H1 (cell line): ENCODE data around the gene NMT2. TPM values are rescaled to one million over a fixed set of nuclear protein-coding genes. Genes with fewer than 3 reads are reported as not detected.

ENCODE experiments used
- CTCF ChIA-PET: fragments of 300-600 bp; sonication (Branson Sonifier 250); formaldehyde crosslinking; loops from one replicate; lab custom pipeline; 2021; ENCODE audit not compliant: partially characterized antibody; lab: Charles Lee
- POLR2A ChIA-PET: fragments of 300-600 bp; sonication (Branson Sonifier 250); formaldehyde crosslinking; loops from one replicate; lab custom pipeline; 2021; ENCODE audit warnings: inconsistent platforms; ENCODE audit not compliant: partially characterized antibody; lab: Charles Lee
- DNase-seq, 2 experiments: peaks; one replicate each; pipeline versions ENCODE4 v3.0.0 to v3.0.0-alpha.2; 2010 to 2022; ENCODE audit warnings: low spot score in 2 of 2, low read depth in 1 of 2, mixed read lengths in 1 of 2
- FAIRE-seq: peaks from 2 replicates; lab custom pipeline; 2011; peaks lifted over from hg19 to GRCh38; lab: Jason Lieb, UNC
- H2AFZ ChIP-seq: 2 replicates; pipeline ENCODE4 v1.8.1; 2012; ENCODE audit warnings: low read length, inconsistent platforms
- H2AK5ac ChIP-seq: 2 replicates; pipeline ENCODE4 v1.6.1; 2013; ENCODE audit warnings: low read depth, low read length
- H2BK120ac ChIP-seq: replicated peaks from 2 replicates; pipeline ENCODE3; 2013; ENCODE audit warnings: low read depth, low read length, inconsistent platforms
- H2BK12ac ChIP-seq: 2 replicates; pipeline ENCODE4 v1.6.1; 2013; ENCODE audit warnings: low read depth, low read length
- H2BK15ac ChIP-seq: 2 replicates; pipeline ENCODE4 v1.6.1; 2013; ENCODE audit warnings: low read length
- H2BK20ac ChIP-seq: 2 replicates; pipeline ENCODE4 v1.6.1; 2013; ENCODE audit warnings: low read length
- H2BK5ac ChIP-seq: 2 replicates; pipeline ENCODE4 v1.6.1; 2013; ENCODE audit warnings: low read depth, low read length
- H3K14ac ChIP-seq: 2 replicates; pipeline ENCODE4 v1.6.1; 2013; ENCODE audit warnings: inconsistent platforms; ENCODE audit not compliant: insufficient read length
- H3K18ac ChIP-seq: 2 replicates; pipeline ENCODE4 v1.6.1; 2013; ENCODE audit warnings: low read length; ENCODE audit errors: extremely low read depth
- H3K23ac ChIP-seq: 2 replicates; pipeline ENCODE4 v1.6.1; 2013; ENCODE audit warnings: inconsistent platforms; ENCODE audit not compliant: insufficient read length
- H3K23me2 ChIP-seq: 2 replicates; pipeline ENCODE4 v1.6.1; 2013; ENCODE audit warnings: low read depth, low read length
- H3K27ac ChIP-seq: 2 replicates; pipeline ENCODE4 v1.6.1; 2011; ENCODE audit warnings: low read depth, low read length, inconsistent platforms
- H3K27me3 ChIP-seq, 4 experiments: replicated peaks in 1 of 4; 1 replicate in 1 of 4; 2 replicates in 3 of 4; pipeline versions ENCODE4 v1.6.1 to v1.8.1; 2011 to 2013; ENCODE audit warnings: low read length in 3 of 4, mild to moderate bottlenecking in 3 of 4, inconsistent platforms in 2 of 4, mixed read lengths in 2 of 4, moderate library complexity in 1 of 4; ENCODE audit not compliant: control insufficient read depth in 3 of 4, insufficient read depth in 3 of 4; ENCODE audit errors: extremely low read depth in 1 of 4
- H3K36me3 ChIP-seq, 4 experiments: 2 replicates each; pipeline versions ENCODE4 v1.6.1 to v1.8.1; 2011 to 2013; ENCODE audit warnings: mild to moderate bottlenecking in 4 of 4, low read length in 3 of 4, moderate library complexity in 2 of 4, control low read depth in 1 of 4, inconsistent platforms in 1 of 4; ENCODE audit not compliant: insufficient read depth in 4 of 4, control insufficient read depth in 2 of 4
- H3K4ac ChIP-seq: replicated peaks from 2 replicates; pipeline ENCODE3; 2013; ENCODE audit warnings: low read length, low read depth, mixed read lengths, inconsistent platforms; ENCODE audit not compliant: insufficient read length
- H3K4me1 ChIP-seq, 4 experiments: replicated peaks in 1 of 4; 1 replicate in 1 of 4; 2 replicates in 3 of 4; pipeline versions ENCODE4 v1.6.1 to v1.8.1; 2011 to 2013; ENCODE audit warnings: low read length in 3 of 4, inconsistent platforms in 2 of 4, mixed read lengths in 1 of 4; ENCODE audit not compliant: insufficient read depth in 4 of 4, control insufficient read depth in 3 of 4
- H3K4me2 ChIP-seq, 2 experiments: 2 replicates each; pipeline versions ENCODE4 v1.6.1 to v1.8.1; 2011 to 2013; ENCODE audit warnings: low read depth in 2 of 2, low read length in 2 of 2, control low read depth in 1 of 2, inconsistent platforms in 1 of 2, mild to moderate bottlenecking in 1 of 2; ENCODE audit not compliant: insufficient read depth in 1 of 2
- H3K4me3 ChIP-seq, 4 experiments: fragments of 200-600, 300-600 bp in 1 of 4; sonication (generic), shearing (Covaris generic), sonication (Bioruptor Twin) in 1 of 4; 2 replicates each; pipeline versions ENCODE4 v1.5.1 to v1.8.1; 2011 to 2016; ENCODE audit warnings: low read length in 4 of 4, low read depth in 3 of 4, control low read depth in 2 of 4, inconsistent platforms in 2 of 4, mild to moderate bottlenecking in 2 of 4, mixed read lengths in 1 of 4, moderate library complexity in 1 of 4; ENCODE audit not compliant: insufficient read depth in 2 of 4; ENCODE audit errors: extremely low read depth in 1 of 4
- H3K56ac ChIP-seq: replicated peaks from 2 replicates; pipeline ENCODE3; 2013; ENCODE audit warnings: low read depth, mild to moderate bottlenecking, mixed read lengths, low read length, inconsistent platforms; ENCODE audit not compliant: insufficient read length
- H3K79me1 ChIP-seq: 2 replicates; pipeline ENCODE4 v1.6.1; 2013; ENCODE audit warnings: low read depth, low read length, control low read depth
- H3K79me2 ChIP-seq, 2 experiments: 2 replicates each; pipeline versions ENCODE4 v1.6.1 to v1.8.1; 2012 to 2013; ENCODE audit warnings: low read length in 2 of 2, mild to moderate bottlenecking in 2 of 2, inconsistent platforms in 1 of 2; ENCODE audit not compliant: insufficient read depth in 2 of 2, control insufficient read depth in 1 of 2
- H3K9ac ChIP-seq, 4 experiments: replicated peaks in 1 of 4; 1 replicate in 1 of 4; 2 replicates in 3 of 4; pipeline versions ENCODE4 v1.6.1 to v1.8.1; 2011 to 2013; ENCODE audit warnings: low read depth in 3 of 4, low read length in 3 of 4, control low read depth in 2 of 4, mild to moderate bottlenecking in 2 of 4, moderate library complexity in 2 of 4, inconsistent platforms in 1 of 4; ENCODE audit errors: extremely low read depth in 1 of 4
- H3K9me3 ChIP-seq, 2 experiments: 2 replicates each; pipeline versions ENCODE4 v1.6.1 to v1.8.1; 2012 to 2013; ENCODE audit warnings: mild to moderate bottlenecking in 2 of 2, moderate library complexity in 2 of 2, control low read depth in 1 of 2, inconsistent platforms in 1 of 2, low read depth in 1 of 2, low read length in 1 of 2, mixed read lengths in 1 of 2; ENCODE audit not compliant: insufficient read depth in 2 of 2
- H4K20me1 ChIP-seq, 2 experiments: replicated peaks in 1 of 2; 2 replicates each; pipeline versions ENCODE3 to v1.8.1; 2011 to 2013; ENCODE audit warnings: inconsistent platforms in 2 of 2, low read length in 2 of 2, mild to moderate bottlenecking in 1 of 2; ENCODE audit not compliant: insufficient read depth in 2 of 2, control insufficient read depth in 1 of 2
- H4K5ac ChIP-seq: 2 replicates; pipeline ENCODE4 v1.6.1; 2013; ENCODE audit warnings: low read length, low read depth, mixed read lengths, inconsistent platforms; ENCODE audit not compliant: insufficient read length
- H4K8ac ChIP-seq: 2 replicates; pipeline ENCODE4 v1.8.0; 2013; ENCODE audit warnings: mild to moderate bottlenecking, moderate library complexity, low read length, inconsistent platforms; ENCODE audit not compliant: insufficient read depth; ENCODE audit errors: extremely low read depth
- H4K91ac ChIP-seq: replicated peaks from 2 replicates; pipeline ENCODE3; 2013; ENCODE audit warnings: low read length, mixed read lengths, inconsistent platforms; ENCODE audit not compliant: insufficient read length
- ASH2L ChIP-seq: fragments of 200-600, 300-600 bp; sonication (generic); IDR thresholded peaks from one replicate; pipeline ENCODE4 v1.7.1; 2017; ENCODE audit warnings: low read length
- WGBS, 2 experiments: shearing (Covaris generic) in 1 of 2; methylation state at CpG; one replicate each; pipeline versions ENCODE4 v1.1.6 to v1.1.7; 2013 to 2015; ENCODE audit warnings: low lambda C conversion rate in 2 of 2, mixed read lengths in 2 of 2, inconsistent platforms in 1 of 2, low coverage in 1 of 2, missing lambda C conversion rate in 1 of 2; ENCODE audit not compliant: insufficient replicate concordance in 2 of 2, insufficient coverage in 1 of 2, insufficient read length in 1 of 2; ENCODE audit errors: extremely low coverage in 1 of 2, missing lambda C conversion rate in 1 of 2; 5-methylcytosine and 5-hydroxymethylcytosine counted together
- polyA plus RNA-seq, 7 experiments: library from polyadenylated mRNA; depleted of rRNA in 3 of 7; stranded (reverse) in 5 of 7; unstranded in 2 of 7; fragments of >200 nt in 5 of 7; fragments of 200-250 nt in 2 of 7; gene quantifications; 1 replicate in 5 of 7; 2 replicates in 1 of 7; 4 replicates in 1 of 7; pipeline versions ENCODE4 v1.2.1 to v1.2.3, GENCODE V29; 2011 to 2013; ENCODE audit warnings: missing spikeins in 2 of 7, mixed read lengths in 2 of 7
- total RNA-seq: library from RNA; stranded (reverse); fragmentation: NEBNext Ultra II Directional; extraction: Animal tissue kit (Norgen Biotek cat#: 25700); gene quantifications from 2 replicates; pipeline ENCODE4 v1.2.1, GENCODE V29; 2021

NMT2 gene
- total and polyA plus RNA-seq, 2 of the 8 experiments (the other 6 are each of a cell fraction or from before 2014, with no cell fraction given): 4.4 to 15.4 TPM

DNA sequence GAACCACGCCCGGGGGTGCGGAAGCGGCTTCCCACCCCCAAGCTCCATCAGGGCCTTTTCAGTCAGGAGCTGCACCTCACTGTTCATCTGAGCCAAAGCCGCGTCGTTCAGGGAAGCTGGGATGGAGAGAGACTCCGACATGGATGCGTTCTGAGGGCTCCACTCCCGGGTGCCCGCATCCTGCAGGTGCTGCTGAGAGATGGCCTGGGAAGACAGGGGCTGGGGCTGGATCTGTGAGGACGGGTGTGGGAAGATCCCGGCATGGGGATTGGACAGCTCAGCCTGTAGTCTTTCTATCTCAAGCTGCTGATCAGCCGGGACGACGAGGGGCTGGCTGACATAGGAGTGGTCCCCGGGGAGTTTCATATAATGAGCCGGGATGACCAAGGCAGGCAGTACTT lies 45.0 kb upstream of the NMT2 start:
- no peak overlapping the region for H3K14ac ChIP-seq
- POLR2A ChIA-PET: interaction anchor here (0.9 kb wide), 1 partner anchor 8 kb away, joined by 3 read pairs; no protein-coding TSS in a partner anchor
- peak overlapping the region; percentile 35; the same call in 1 of the 2 replicates for H4K8ac ChIP-seq
- no peak overlapping the region for H3K4me2 ChIP-seq
- no peaks in the 10 kb centered on the region for H3K27me3 ChIP-seq
- no peak for TF ChIP-seq ASH2L
- H3K9ac ChIP-seq: no peak overlapping the region
- H3K36me3 ChIP-seq: peaks cover 0 to 13% (median 5%) of the 10 kb centered on the region in 4 experiments; a peak in 4 of 8 replicates
- no peak overlapping the region for H3K18ac ChIP-seq
- H3K27ac ChIP-seq: no peak overlapping the region
- 88% methylated on average over 18 of the region's 18 CpGs; no CpG with 5 or more reads in 1 of the 2 experiments for WGBS, 2 experiments
- no peak overlapping the region for H3K56ac ChIP-seq
- H2BK12ac ChIP-seq: no peak overlapping the region
- no peaks in the 10 kb centered on the region for H3K23me2 ChIP-seq
- no peak for FAIRE-seq
- no peaks in the 10 kb centered on the region for H3K79me2 ChIP-seq
- no peak overlapping the region for H2BK5ac ChIP-seq
- peaks cover 1% of the 10 kb centered on the region in 2 experiments for H4K20me1 ChIP-seq
- H3K4me3 ChIP-seq: no peak overlapping the region
- H2BK20ac ChIP-seq: no peak overlapping the region
- no peak overlapping the region for H2BK15ac ChIP-seq
- no peak overlapping the region for H2AFZ ChIP-seq
- H2BK120ac ChIP-seq: no peak overlapping the region
- H3K4me1 ChIP-seq: no peaks in the 10 kb centered on the region; a peak in 1 of 7 replicates
- H3K9me3 ChIP-seq: no peaks in the 10 kb centered on the region
- H2AK5ac ChIP-seq: no peak overlapping the region
- no peak overlapping the region for H4K5ac ChIP-seq
- no peak overlapping the region for H3K23ac ChIP-seq
- H3K4ac ChIP-seq: no peak overlapping the region
- H3K79me1 ChIP-seq: no peaks in the 10 kb centered on the region
- no peak overlapping the region for H4K91ac ChIP-seq
- CTCF ChIA-PET: interaction anchor here (0.6 to 0.7 kb wide), 2 partner anchors 52 to 103 kb away, joined by 3 read pairs; no protein-coding TSS in a partner anchor
- DNase-seq: no peak
